IMR-90 (cell line): ENCODE results near the gene NPEPL1. TPM values are rescaled to one million over a fixed set of nuclear protein-coding genes. Genes with fewer than 3 reads are reported as not detected.

Source experiments
- ATAC-seq: fragments of 200-7000 bp; cut with Tn5 transposase; 2 replicates; pipeline ENCODE4 v1.9.1; 2020; ENCODE audit warnings: low read depth, mild to moderate bottlenecking, moderate library complexity
- BruUV-seq: library from RNA; stranded (reverse); fragments of 400-500 nt; replicated peaks from 2 replicates; lab custom pipeline; 2021; lab: Mats Ljungman, UMichigan
- CTCF ChIA-PET: fragments of 300-600 bp; formaldehyde crosslinking; extraction: SDS; loops from one replicate; lab custom pipeline; 2021; ENCODE audit warnings: antibody characterized with exemption; lab: Yijun Ruan, JAX
- POLR2A ChIA-PET: fragments of 300-600 bp; sonication (Branson Sonifier 250); formaldehyde crosslinking; loops from one replicate; lab custom pipeline; 2022; ENCODE audit warnings: antibody characterized with exemption; ENCODE audit not compliant: unreplicated experiment; lab: Charles Lee
- DNase-seq: peaks from one replicate; pipeline ENCODE4 v3.0.0; 2013
- H2AFZ ChIP-seq: replicated peaks from 2 replicates; pipeline ENCODE3; 2013; ENCODE audit warnings: low read length, mild to moderate bottlenecking; ENCODE audit not compliant: poor library complexity
- H2AK5ac ChIP-seq: 2 replicates; pipeline ENCODE4 v1.6.1; 2013; ENCODE audit warnings: low read depth, low read length, inconsistent platforms
- H2AK9ac ChIP-seq: replicated peaks from 2 replicates; pipeline ENCODE3; 2013; ENCODE audit warnings: mild to moderate bottlenecking, low read depth, low read length, moderate library complexity; ENCODE audit not compliant: poor library complexity
- H2BK120ac ChIP-seq: 2 replicates; pipeline ENCODE4 v1.6.1; 2013; ENCODE audit warnings: low read depth, low read length, inconsistent platforms
- H2BK15ac ChIP-seq: 3 replicates; pipeline ENCODE4 v1.6.1; 2013; ENCODE audit warnings: low read depth, low read length, inconsistent platforms
- H2BK20ac ChIP-seq: 2 replicates; pipeline ENCODE4 v1.6.1; 2013; ENCODE audit warnings: low read depth, mild to moderate bottlenecking, inconsistent platforms, low read length, moderate library complexity
- H2BK5ac ChIP-seq: 2 replicates; pipeline ENCODE4 v1.6.1; 2013; ENCODE audit warnings: mild to moderate bottlenecking, low read depth, low read length, inconsistent platforms; ENCODE audit not compliant: poor library complexity, severe bottlenecking
- H3K14ac ChIP-seq: replicated peaks from 2 replicates; pipeline ENCODE4 v1.6.1; 2013; ENCODE audit warnings: low read depth, low read length, inconsistent platforms
- H3K18ac ChIP-seq: 2 replicates; pipeline ENCODE4 v1.6.1; 2013; ENCODE audit warnings: low read depth, low read length, control low read depth
- H3K23ac ChIP-seq: 2 replicates; pipeline ENCODE4 v1.6.1; 2013; ENCODE audit warnings: low read depth, low read length, inconsistent platforms
- H3K27ac ChIP-seq: 2 replicates; pipeline ENCODE4 v1.5.1; 2013; ENCODE audit warnings: mild to moderate bottlenecking, control low read depth, low read length; ENCODE audit not compliant: insufficient read depth
- H3K27me3 ChIP-seq: 2 replicates; pipeline ENCODE4 v1.6.1; 2013; ENCODE audit warnings: low read length; ENCODE audit not compliant: control insufficient read depth, insufficient read depth
- H3K36me3 ChIP-seq: 2 replicates; pipeline ENCODE4 v1.6.1; 2013; ENCODE audit warnings: low read length, mixed read lengths; ENCODE audit not compliant: control insufficient read depth, insufficient read depth
- H3K4ac ChIP-seq: 2 replicates; pipeline ENCODE4 v1.6.1; 2013; ENCODE audit warnings: low read depth, low read length, inconsistent platforms
- H3K4me1 ChIP-seq: 2 replicates; pipeline ENCODE4 v1.6.1; 2013; ENCODE audit warnings: low read length, mixed read lengths; ENCODE audit not compliant: control insufficient read depth, insufficient read depth
- H3K4me2 ChIP-seq: 2 replicates; pipeline ENCODE4 v1.6.1; 2013; ENCODE audit warnings: low read depth, mild to moderate bottlenecking, control low read depth, low read length, moderate library complexity
- H3K4me3 ChIP-seq: 2 replicates; pipeline ENCODE4 v1.5.1; 2013; ENCODE audit warnings: low read depth, mild to moderate bottlenecking, control low read depth, low read length, moderate library complexity; ENCODE audit not compliant: insufficient read depth
- H3K56ac ChIP-seq: 2 replicates; pipeline ENCODE4 v1.6.1; 2013; ENCODE audit warnings: low read length, inconsistent platforms; ENCODE audit not compliant: insufficient read depth; ENCODE audit errors: extremely low read depth
- H3K79me1 ChIP-seq, 2 experiments: 2 replicates each; pipeline ENCODE4 v1.6.1; 2013; ENCODE audit warnings: low read length in 2 of 2, inconsistent platforms in 1 of 2, low read depth in 1 of 2
- H3K9ac ChIP-seq: 2 replicates; pipeline ENCODE4 v1.6.1; 2013; ENCODE audit warnings: low read depth, low read length, control low read depth
- H3K9me1 ChIP-seq: 2 replicates; pipeline ENCODE4 v1.6.1; 2013; ENCODE audit warnings: low read length, inconsistent platforms; ENCODE audit not compliant: insufficient read depth
- H3K9me3 ChIP-seq: 2 replicates; pipeline ENCODE4 v1.6.1; 2013; ENCODE audit warnings: low read length; ENCODE audit not compliant: control insufficient read depth, insufficient read depth
- H4K20me1 ChIP-seq: 2 replicates; pipeline ENCODE4 v1.6.1; 2013; ENCODE audit warnings: low read length, inconsistent platforms; ENCODE audit not compliant: insufficient read depth
- H4K5ac ChIP-seq: 2 replicates; pipeline ENCODE4 v1.6.1; 2013; ENCODE audit warnings: mild to moderate bottlenecking, low read depth, low read length, control low read depth
- H4K8ac ChIP-seq, 2 experiments: 2 replicates each; pipeline ENCODE4 v1.6.1; 2013; ENCODE audit warnings: low read depth in 2 of 2, low read length in 2 of 2, control low read depth in 1 of 2, inconsistent platforms in 1 of 2
- H4K91ac ChIP-seq: 2 replicates; pipeline ENCODE4 v1.6.1; 2013; ENCODE audit warnings: low read depth, low read length, inconsistent platforms; ENCODE audit not compliant: insufficient read depth
- BHLHE40 ChIP-seq: fragments of 150-350 bp; IDR thresholded peaks from 2 replicates; pipeline ENCODE4 v1.6.1; 2016; ENCODE audit warnings: mild to moderate bottlenecking, low read depth, low read length
- CEBPB ChIP-seq: IDR thresholded peaks from 2 replicates; pipeline ENCODE4 v1.6.1; 2012; ENCODE audit warnings: low read depth, low read length, improper control_type of control experiment
- CHD1 ChIP-seq: IDR thresholded peaks from 2 replicates; pipeline ENCODE4 v1.6.1; 2012; ENCODE audit warnings: low read depth, low read length, improper control_type of control experiment
- CTCF ChIP-seq: conservative IDR thresholded peaks from 2 replicates; pipeline ENCODE4 v1.5.1; 2012; ENCODE audit warnings: mild to moderate bottlenecking, low read depth, low read length, improper control_type of control experiment
- ELK1 ChIP-seq: fragments of 150-350 bp; IDR thresholded peaks from 2 replicates; pipeline ENCODE4 v1.6.1; 2016; ENCODE audit warnings: low read depth, mild to moderate bottlenecking, low read length, moderate library complexity, borderline replicate concordance
- FOS ChIP-seq: fragments of 150-350 bp; IDR thresholded peaks from 2 replicates; pipeline ENCODE4 v1.6.1; 2016; ENCODE audit warnings: low read depth, low read length
- MAFK ChIP-seq: IDR thresholded peaks from 2 replicates; pipeline ENCODE4 v1.6.1; 2012; ENCODE audit warnings: low read depth, low read length, improper control_type of control experiment
- MAZ ChIP-seq: IDR thresholded peaks from 2 replicates; pipeline ENCODE4 v1.6.1; 2012; ENCODE audit warnings: low read depth, mild to moderate bottlenecking, low read length, improper control_type of control experiment, moderate library complexity, borderline replicate concordance
- MXI1 ChIP-seq: IDR thresholded peaks from 2 replicates; pipeline ENCODE4 v1.6.1; 2012; ENCODE audit warnings: low read depth, mild to moderate bottlenecking, low read length, moderate library complexity, borderline replicate concordance
- NFE2L2 ChIP-seq: fragments of 150-350 bp; IDR thresholded peaks from 2 replicates; pipeline ENCODE4 v1.6.1; 2016; ENCODE audit warnings: low read depth, mild to moderate bottlenecking, low read length
- POLR2A ChIP-seq: IDR thresholded peaks from 2 replicates; pipeline ENCODE4 v1.6.1; 2012; ENCODE audit warnings: mild to moderate bottlenecking, low read depth, low read length
- RAD21 ChIP-seq: IDR thresholded peaks from 2 replicates; pipeline ENCODE4 v1.6.1; 2012; ENCODE audit warnings: low read length, improper control_type of control experiment
- RCOR1 ChIP-seq: IDR thresholded peaks from 2 replicates; pipeline ENCODE4 v1.6.1; 2012; ENCODE audit warnings: mild to moderate bottlenecking, low read length, improper control_type of control experiment; ENCODE audit not compliant: insufficient replicate concordance
- RFX5 ChIP-seq: IDR thresholded peaks from 2 replicates; pipeline ENCODE4 v1.8.0; 2012; ENCODE audit warnings: low read depth, mild to moderate bottlenecking, low read length, moderate library complexity
- SMC3 ChIP-seq: fragments of 150-350 bp; IDR thresholded peaks from 2 replicates; pipeline ENCODE4 v1.6.1; 2016; ENCODE audit warnings: low read depth, mild to moderate bottlenecking, antibody characterized with exemption, low read length, moderate library complexity
- USF2 ChIP-seq: fragments of 150-350 bp; IDR thresholded peaks from 2 replicates; pipeline ENCODE4 v1.6.1; 2017; ENCODE audit warnings: mild to moderate bottlenecking, antibody characterized with exemption, low read length, low read depth
- WGBS, 2 experiments: methylation state at CpG; one replicate each; pipeline versions ENCODE4 v1.1.5 to v1.1.7; 2013; ENCODE audit warnings: missing lambda C conversion rate in 2 of 2; ENCODE audit not compliant: insufficient read length in 1 of 2; ENCODE audit errors: extremely low coverage in 2 of 2; 5-methylcytosine and 5-hydroxymethylcytosine counted together
- dilution Hi-C: fragments of 300-500 bp; cut with HindIII; formaldehyde crosslinking; loops from one replicate; pipeline ENCODE4 v1.14.3; 2018; ENCODE audit warnings: low sequenced_read_pairs; ENCODE audit not compliant: unreplicated experiment
- in situ Hi-C: fragments of 300-500 bp; cut with MboI; formaldehyde crosslinking; loops from 3 replicates; pipeline ENCODE4 v1.14.3; 2019; ENCODE audit warnings: low sequenced_read_pairs, inconsistent platforms, mixed read lengths
- intact Hi-C: fragments of 100-400 bp; cut with micrococcal nuclease; formaldehyde crosslinking; loops from 2 replicates; pipeline ENCODE4 v1.10.0; 2022
- polyA plus RNA-seq, 3 experiments: library from polyadenylated mRNA; depleted of rRNA; stranded (reverse); fragments of >200 nt; gene quantifications; 2 replicates each; pipeline ENCODE4 v1.2.3, GENCODE V29; 2012; ENCODE audit warnings: low replicate concordance in 1 of 3
- total RNA-seq: library from RNA; depleted of rRNA; stranded (reverse); fragments of >200 nt; gene quantifications from 2 replicates; pipeline ENCODE4 v1.2.3, GENCODE V29; 2012

The NPEPL1 gene
- total and polyA plus RNA-seq, 2 of the 4 experiments (the other 2 are of a cell fraction): 6.3 to 10.4 TPM

- ATAC-seq (no peak), DNase-seq (no peak)
Measured at GRCh38 chr20:58714340-58714922, 21.8 kb downstream of the NPEPL1 start.

More at GRCh38 chr20:58714340-58714922, 21.8 kb downstream of the NPEPL1 start:
- Histone ChIP-seq H4K91ac (no peak overlapping the region), H3K27ac (no peak overlapping the region), H2BK20ac (no peak overlapping the region), H3K9ac (no peak overlapping the region), H4K20me1 (no peaks in the 10 kb centered on the region), H4K8ac (no peak overlapping the region), H2BK15ac (no peak overlapping the region), H3K79me1 (no peaks in the 10 kb centered on the region), H3K9me3 (no peaks in the 10 kb centered on the region), H3K14ac (no peak overlapping the region), H2AK9ac (no peak overlapping the region), H3K4me1 (no peaks in the 10 kb centered on the region), H3K23ac (no peak overlapping the region), H3K4me2 (no peak overlapping the region), H2AK5ac (no peak overlapping the region), H3K27me3 (peaks cover 2% of the 10 kb centered on the region; the same call in 1 of the 2 replicates), H3K4ac (no peak overlapping the region), H2BK120ac (no peak overlapping the region), H4K5ac (no peak overlapping the region), H3K18ac (no peak overlapping the region), H3K56ac (no peak overlapping the region), H3K4me3 (no peak overlapping the region), H2BK5ac (no peak overlapping the region), H3K36me3 (no peaks in the 10 kb centered on the region), H2AFZ (no peak overlapping the region), H3K9me1 (no peaks in the 10 kb centered on the region)
- BruUV-seq: no TSS peak
- ChIA-PET CTCF (interaction anchor here (1.1 kb wide), 1 partner anchor 10 kb away, joined by 3 read pairs; no protein-coding TSS in a partner anchor), POLR2A (no interaction called here)
- dilution Hi-C loops: no loop called here
- TF ChIP-seq POLR2A: no peak
- no peak for TF ChIP-seq USF2
- no peak for TF ChIP-seq CEBPB
- no peak for TF ChIP-seq RFX5
- no peak for TF ChIP-seq RCOR1
- no peak for TF ChIP-seq MAZ
- TF ChIP-seq CHD1: no peak
- TF ChIP-seq SMC3: no peak
- no peak for TF ChIP-seq NFE2L2
- TF ChIP-seq FOS: no peak
- TF ChIP-seq MXI1: no peak
- TF ChIP-seq BHLHE40: no peak
- TF ChIP-seq ELK1: no peak
- no peak for TF ChIP-seq MAFK
- TF ChIP-seq RAD21: no peak
- no peak for TF ChIP-seq CTCF
- intact Hi-C loops: no loop called here
- in situ Hi-C loops: no loop called here
- WGBS, 2 experiments: 82% methylated on average over 8 of the region's 16 CpGs; no CpG with 5 or more reads in 1 of the 2 experiments
